ENCODE data around the gene PNN. TPM values are rescaled to one million over a fixed set of nuclear protein-coding genes. Genes with fewer than 3 reads are reported as not detected.

PNN gene
- polyA plus RNA-seq, 1 donor (not counting 4 experiments of a cell fraction or from before 2014, with no cell fraction given), result 30.6 TPM

GRCh38 chr14:39175445-39176262, 600 bp downstream of the PNN start:
- H3K79me2 ChIP-seq (ENCODE audit: control insufficient read depth, insufficient read depth, low read length), result peaks cover 40% of the 10 kb centered on the region
- dilution Hi-C loops (cut with MboI; ENCODE audit: extremely low pct_ligation_motif_present, low sequenced_read_pairs), result no loop called here
- peak overlapping the region; percentile 86 for H2AFZ ChIP-seq (ENCODE audit: control insufficient read depth, low read length)
- no peaks in the 10 kb centered on the region for H3K9me1 ChIP-seq (ENCODE audit: control insufficient read depth, extremely low read depth, insufficient read depth, low read length)
- H4K20me1 ChIP-seq (ENCODE audit: control insufficient read depth, extremely low read depth, insufficient read depth, low read length), result no peaks in the 10 kb centered on the region
- FAIRE-seq (no peak), DNase-seq (ENCODE audit: low read depth, low spot score) (no peak)
- peak overlapping the region; percentile 66 for H3K4me2 ChIP-seq (ENCODE audit: control insufficient read depth, extremely low read depth, insufficient read depth, low read depth, low read length)
- peak overlapping the region; percentile 93 for H3K27ac ChIP-seq (ENCODE audit: control insufficient read depth, insufficient read depth, low read length)
- H3K9ac ChIP-seq (ENCODE audit: control insufficient read depth, extremely low read depth, insufficient read depth, low read length), result peak overlapping the region; percentile 96
- H3K36me3 ChIP-seq (ENCODE audit: control insufficient read depth in 2 of 2, extremely low read depth in 1 of 2, insufficient read depth in 2 of 2, low read length in 2 of 2), result peaks cover 21 to 34% of the 10 kb centered on the region in 2 experiments
- no peaks in the 10 kb centered on the region for H3K27me3 ChIP-seq (ENCODE audit: control insufficient read depth, extremely low read depth, insufficient read depth, low read length)
- H3K4me1 ChIP-seq (ENCODE audit: control insufficient read depth, extremely low read depth, insufficient read depth, low read length), result peaks cover 12% of the 10 kb centered on the region
- H3K4me3 ChIP-seq (ENCODE audit: control insufficient read depth in 2 of 3, extremely low read depth in 1 of 3, insufficient read depth in 2 of 3, low read depth in 1 of 3, low read length in 3 of 3), result peak overlapping the region; percentile 80 to 86 (median 80)
- TF ChIP-seq CTCF (optimal IDR thresholded peaks at IDR 0.05 in 1 of 3, IDR thresholded peaks at IDR 0.05 in 1 of 3, conservative IDR thresholded peaks at IDR 0.05 in 1 of 3; ENCODE audit: extremely low read depth in 1 of 3, insufficient read depth in 2 of 3, low read length in 3 of 3), result no peak
- no peak for TF ChIP-seq EZH2 (IDR thresholded peaks at IDR 0.05; ENCODE audit: low read length)
- H3K9me3 ChIP-seq (ENCODE audit: control insufficient read depth, low read depth, low read length), result no peaks in the 10 kb centered on the region

- no peaks in the 10 kb centered on the region for H3K9me3 ChIP-seq (ENCODE audit: control insufficient read depth, low read depth, low read length)
- peak overlapping the region; percentile 96 for H3K9ac ChIP-seq (ENCODE audit: control insufficient read depth, extremely low read depth, insufficient read depth, low read length)
- TF ChIP-seq EZH2 (IDR thresholded peaks at IDR 0.05; ENCODE audit: low read length), result no peak
- no peak for TF ChIP-seq CTCF (optimal IDR thresholded peaks at IDR 0.05 in 1 of 3, IDR thresholded peaks at IDR 0.05 in 1 of 3, conservative IDR thresholded peaks at IDR 0.05 in 1 of 3; ENCODE audit: extremely low read depth in 1 of 3, insufficient read depth in 2 of 3, low read length in 3 of 3)
- FAIRE-seq (no peak), DNase-seq (ENCODE audit: low read depth, low spot score) (no peak)
- peaks cover 47% of the 10 kb centered on the region for H3K79me2 ChIP-seq (ENCODE audit: control insufficient read depth, insufficient read depth, low read length)
- dilution Hi-C loops (cut with MboI; ENCODE audit: extremely low pct_ligation_motif_present, low sequenced_read_pairs), result no loop called here
- H3K27me3 ChIP-seq (ENCODE audit: control insufficient read depth, extremely low read depth, insufficient read depth, low read length), result no peaks in the 10 kb centered on the region
- H3K9me1 ChIP-seq (ENCODE audit: control insufficient read depth, extremely low read depth, insufficient read depth, low read length), result no peaks in the 10 kb centered on the region
- H3K4me1 ChIP-seq (ENCODE audit: control insufficient read depth, extremely low read depth, insufficient read depth, low read length), result peaks cover 10% of the 10 kb centered on the region
- H3K4me2 ChIP-seq (ENCODE audit: control insufficient read depth, extremely low read depth, insufficient read depth, low read depth, low read length), result peak overlapping the region; percentile 66
- peaks cover 27 to 43% of the 10 kb centered on the region in 2 experiments for H3K36me3 ChIP-seq (ENCODE audit: control insufficient read depth in 2 of 2, extremely low read depth in 1 of 2, insufficient read depth in 2 of 2, low read length in 2 of 2)
- peak overlapping the region; percentile 93 for H3K27ac ChIP-seq (ENCODE audit: control insufficient read depth, insufficient read depth, low read length)
- no peak overlapping the region for H2AFZ ChIP-seq (ENCODE audit: control insufficient read depth, low read length)
- peak overlapping the region; percentile 80 to 86 (median 80) for H3K4me3 ChIP-seq (ENCODE audit: control insufficient read depth in 2 of 3, extremely low read depth in 1 of 3, insufficient read depth in 2 of 3, low read depth in 1 of 3, low read length in 3 of 3)
- H4K20me1 ChIP-seq (ENCODE audit: control insufficient read depth, extremely low read depth, insufficient read depth, low read length), result no peaks in the 10 kb centered on the region
Measured at GRCh38 chr14:39176263-39177167, 1.5 kb downstream of the PNN start.

All from keratinocyte (primary cell).